CD4-positive, alpha-beta T cell (primary cell): ENCODE data around the gene OCRL. TPM values are rescaled to one million over a fixed set of nuclear protein-coding genes. Genes with fewer than 3 reads are reported as not detected.

Source experiments
- ATAC-seq: fragments of 200-7000 bp; cut with Tn5 transposase; one replicate; pipeline ENCODE4 v1.10.0; 2022; ENCODE audit warnings: mild to moderate bottlenecking; ENCODE audit not compliant: poor library complexity
- CTCF ChIA-PET: fragments of 350-600 bp; sonication (Branson Sonifier 250); formaldehyde crosslinking; loops from one replicate; lab custom pipeline; 2021; ENCODE audit warnings: antibody characterized with exemption, inconsistent platforms; lab: Charles Lee
- POLR2A ChIA-PET: fragments of 350-600 bp; sonication (Branson Sonifier 250); formaldehyde crosslinking; loops from one replicate; lab custom pipeline; 2021; ENCODE audit warnings: antibody characterized with exemption, inconsistent platforms; lab: Charles Lee
- DNase-seq, 14 experiments: peaks; one replicate each; pipeline ENCODE4 v3.0.0-alpha.2; 2013 to 2020; ENCODE audit warnings: mixed read lengths in 2 of 14
- H3K27ac ChIP-seq, 2 donors: one replicate each; pipeline versions ENCODE4 v1.5.1 to v1.7.0; 2013; ENCODE audit warnings: low read length in 2 of 2, low read depth in 1 of 2, mild to moderate bottlenecking in 1 of 2
- H3K27me3 ChIP-seq, 2 experiments: 1 replicate in 1 of 2; 2 replicates in 1 of 2; pipeline versions ENCODE4 v1.6.1 to v1.7.0; 2013; ENCODE audit warnings: low read length in 2 of 2, control low read depth in 1 of 2, mild to moderate bottlenecking in 1 of 2, moderate library complexity in 1 of 2; ENCODE audit not compliant: insufficient read depth in 2 of 2, control insufficient read depth in 1 of 2
- H3K36me3 ChIP-seq: one replicate; pipeline ENCODE4 v1.6.1; 2013; ENCODE audit warnings: low read length, control low read depth; ENCODE audit not compliant: insufficient read depth
- H3K4me1 ChIP-seq: one replicate; pipeline ENCODE4 v1.6.1; 2013; ENCODE audit warnings: low read length, control low read depth; ENCODE audit not compliant: insufficient read depth
- H3K4me3 ChIP-seq: one replicate; pipeline ENCODE4 v1.5.1; 2013; ENCODE audit warnings: mild to moderate bottlenecking, low read length, moderate library complexity
- H3K9me3 ChIP-seq, 2 experiments: 1 replicate in 1 of 2; 2 replicates in 1 of 2; pipeline versions ENCODE4 v1.6.1 to v1.7.0; 2013; ENCODE audit warnings: low read length in 2 of 2, mild to moderate bottlenecking in 2 of 2, control low read depth in 1 of 2, moderate library complexity in 1 of 2; ENCODE audit not compliant: control insufficient read depth in 1 of 2, insufficient read depth in 1 of 2
- H3K27ac Mint-ChIP-seq: one replicate; pipeline ENCODE4 v1.8.0; 2020; ENCODE audit warnings: mixed read lengths
- H3K27me3 Mint-ChIP-seq: one replicate; pipeline ENCODE4 v1.8.0; 2021; ENCODE audit warnings: mixed read lengths
- H3K36me3 Mint-ChIP-seq: one replicate; pipeline ENCODE4 v1.8.0; 2021; ENCODE audit warnings: low read depth, mixed read lengths
- H3K4me1 Mint-ChIP-seq: one replicate; pipeline ENCODE4 v1.8.0; 2021; ENCODE audit warnings: low read depth, mixed read lengths
- H3K4me3 Mint-ChIP-seq: one replicate; pipeline ENCODE4 v1.8.0; 2020; ENCODE audit warnings: mild to moderate bottlenecking, mixed read lengths
- H3K9me3 Mint-ChIP-seq: one replicate; pipeline ENCODE4 v1.8.0; 2020; ENCODE audit warnings: mixed read lengths
- intact Hi-C, 2 experiments: fragments of 100-400 bp; cut with DNase I in 1 of 2; cut with micrococcal nuclease in 1 of 2; formaldehyde crosslinking; loops; one replicate each; pipeline versions ENCODE4 v1.15.1 to v1.9.0; 2023 to 2025; cut with DNase I, micrococcal nuclease
- total RNA-seq, 174 experiments: library from RNA in 2 of 174; stranded (reverse) in 2 of 174; gene quantifications; one replicate each; pipeline ENCODE4 v1.2.3 and lab custom pipeline; 2021 to 2026
- TF ChIP-seq, protein P1 (sequence below): fragments of 200-600 bp; IDR thresholded peaks from one replicate; pipeline ENCODE4 v1.8.0; 2022; ENCODE audit warnings: antibody characterized with exemption, mild to moderate bottlenecking

OCRL gene
- total RNA-seq, 2 experiments from 2014 or later = 4.0 to 4.1 TPM

DNA sequence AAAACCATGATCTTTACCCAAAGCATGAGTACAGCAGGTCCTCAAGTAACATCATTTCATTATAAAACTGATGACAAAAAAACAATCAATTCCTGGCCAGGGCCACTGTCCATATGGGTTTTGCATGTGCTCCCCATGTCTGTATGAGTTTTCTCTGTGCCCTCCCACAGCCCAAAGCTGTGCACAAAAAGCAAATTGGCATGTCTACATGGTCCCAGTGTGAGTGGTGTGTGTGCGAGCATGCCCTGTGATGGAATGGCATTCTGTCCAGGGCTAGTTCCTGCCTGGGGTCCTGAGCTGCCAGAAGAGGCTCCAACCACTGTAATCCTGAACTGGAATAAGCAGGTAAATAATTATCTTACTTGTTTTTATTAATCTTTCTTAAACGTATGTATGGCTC, 45.2 kb upstream of the OCRL start:
- TF ChIP-seq, protein P1, sequence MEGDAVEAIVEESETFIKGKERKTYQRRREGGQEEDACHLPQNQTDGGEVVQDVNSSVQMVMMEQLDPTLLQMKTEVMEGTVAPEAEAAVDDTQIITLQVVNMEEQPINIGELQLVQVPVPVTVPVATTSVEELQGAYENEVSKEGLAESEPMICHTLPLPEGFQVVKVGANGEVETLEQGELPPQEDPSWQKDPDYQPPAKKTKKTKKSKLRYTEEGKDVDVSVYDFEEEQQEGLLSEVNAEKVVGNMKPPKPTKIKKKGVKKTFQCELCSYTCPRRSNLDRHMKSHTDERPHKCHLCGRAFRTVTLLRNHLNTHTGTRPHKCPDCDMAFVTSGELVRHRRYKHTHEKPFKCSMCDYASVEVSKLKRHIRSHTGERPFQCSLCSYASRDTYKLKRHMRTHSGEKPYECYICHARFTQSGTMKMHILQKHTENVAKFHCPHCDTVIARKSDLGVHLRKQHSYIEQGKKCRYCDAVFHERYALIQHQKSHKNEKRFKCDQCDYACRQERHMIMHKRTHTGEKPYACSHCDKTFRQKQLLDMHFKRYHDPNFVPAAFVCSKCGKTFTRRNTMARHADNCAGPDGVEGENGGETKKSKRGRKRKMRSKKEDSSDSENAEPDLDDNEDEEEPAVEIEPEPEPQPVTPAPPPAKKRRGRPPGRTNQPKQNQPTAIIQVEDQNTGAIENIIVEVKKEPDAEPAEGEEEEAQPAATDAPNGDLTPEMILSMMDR = no peak
- no peaks in the 10 kb centered on the region for H3K4me1 Mint-ChIP-seq
- DNase-seq (no peak), ATAC-seq (no peak)
- intact Hi-C loops = no loop called here
- H3K27me3 Mint-ChIP-seq = no peaks in the 10 kb centered on the region
- H3K4me3 Mint-ChIP-seq = no peak overlapping the region
- no peak overlapping the region for H3K27ac Mint-ChIP-seq
- Histone ChIP-seq H3K4me1 (no peaks in the 10 kb centered on the region), H3K27me3 (no peaks in the 10 kb centered on the region), H3K4me3 (no peak overlapping the region), H3K36me3 (no peaks in the 10 kb centered on the region), H3K9me3 (no peaks in the 10 kb centered on the region), H3K27ac (no peak overlapping the region)
- ChIA-PET CTCF (no interaction called here), POLR2A (no interaction called here)
- H3K9me3 Mint-ChIP-seq = no peaks in the 10 kb centered on the region
- H3K36me3 Mint-ChIP-seq = no peaks in the 10 kb centered on the region

DNA sequence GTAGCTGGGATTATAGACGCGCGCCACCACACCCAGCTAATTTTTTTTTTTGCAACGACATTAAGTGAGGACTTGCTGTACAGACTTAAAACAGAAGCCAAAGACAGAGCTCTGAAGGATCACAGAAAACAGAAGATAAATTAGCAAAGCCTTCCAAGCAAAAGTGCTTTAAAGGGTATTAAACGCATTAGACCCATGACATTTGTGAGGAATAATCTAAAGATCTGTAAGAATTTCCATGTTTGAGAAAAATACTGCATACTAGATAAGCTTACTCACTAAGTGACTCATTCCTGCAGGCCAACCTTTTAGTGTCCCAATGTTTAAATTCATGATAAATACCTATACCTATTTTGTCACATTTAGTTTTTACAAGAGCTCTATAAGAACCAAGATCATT, 44.2 kb upstream of the OCRL start:
- TF ChIP-seq, protein P1 = no peak
- CTCF ChIA-PET = no interaction called here
- intact Hi-C loops = no loop called here
- POLR2A ChIA-PET = no interaction called here
- Histone ChIP-seq H3K27me3 (no peaks in the 10 kb centered on the region), H3K4me1 (no peaks in the 10 kb centered on the region), H3K9me3 (no peaks in the 10 kb centered on the region), H3K36me3 (no peaks in the 10 kb centered on the region), H3K4me3 (no peak overlapping the region), H3K27ac (no peak overlapping the region)
- no peaks in the 10 kb centered on the region for H3K9me3 Mint-ChIP-seq
- no peak overlapping the region for H3K4me3 Mint-ChIP-seq
- H3K27me3 Mint-ChIP-seq = no peaks in the 10 kb centered on the region
- no peak for ATAC-seq
- no peaks in the 10 kb centered on the region for H3K36me3 Mint-ChIP-seq
- no peak overlapping the region for H3K27ac Mint-ChIP-seq
- DNase-seq = no peak
- no peaks in the 10 kb centered on the region for H3K4me1 Mint-ChIP-seq

DNA sequence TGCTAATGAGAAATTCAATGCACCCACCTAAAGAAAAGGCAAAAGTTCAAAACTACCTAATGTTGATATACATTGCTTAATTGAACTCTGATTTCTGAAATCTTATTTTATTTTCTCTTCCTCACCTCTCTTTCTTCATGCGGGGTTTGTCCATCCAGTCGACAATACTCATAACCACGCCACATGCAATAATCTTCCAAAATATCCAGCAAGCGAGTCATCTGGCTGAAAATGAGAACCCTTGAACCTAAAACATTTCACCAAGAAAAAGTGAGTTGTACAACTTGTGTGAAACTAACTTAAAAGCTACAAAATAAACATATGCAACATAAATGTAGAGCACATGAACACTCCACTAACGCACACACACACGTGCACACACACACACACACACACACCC, 43.4 kb upstream of the OCRL start:
- no peaks in the 10 kb centered on the region for H3K9me3 ChIP-seq
- DNase-seq (no peak), ATAC-seq (no peak)
- H3K4me3 ChIP-seq = no peak overlapping the region
- H3K36me3 ChIP-seq = no peaks in the 10 kb centered on the region
- CTCF ChIA-PET = no interaction called here
- intact Hi-C loops = no loop called here
- H3K36me3 Mint-ChIP-seq = no peaks in the 10 kb centered on the region
- no peak overlapping the region for H3K27ac Mint-ChIP-seq
- no peaks in the 10 kb centered on the region for H3K27me3 Mint-ChIP-seq
- no peaks in the 10 kb centered on the region for H3K9me3 Mint-ChIP-seq
- TF ChIP-seq, protein P1 = no peak
- no peak overlapping the region for H3K4me3 Mint-ChIP-seq
- H3K4me1 Mint-ChIP-seq = no peaks in the 10 kb centered on the region
- H3K27me3 ChIP-seq = no peaks in the 10 kb centered on the region
- POLR2A ChIA-PET = no interaction called here
- H3K27ac ChIP-seq = no peak overlapping the region
- no peaks in the 10 kb centered on the region for H3K4me1 ChIP-seq
